ENCODE data around the gene TP53I11. TPM values are rescaled to one million over a fixed set of nuclear protein-coding genes. Genes with fewer than 3 reads are reported as not detected.

Gene TP53I11
- total RNA-seq, 1 donor: 47.8 TPM

DNA sequence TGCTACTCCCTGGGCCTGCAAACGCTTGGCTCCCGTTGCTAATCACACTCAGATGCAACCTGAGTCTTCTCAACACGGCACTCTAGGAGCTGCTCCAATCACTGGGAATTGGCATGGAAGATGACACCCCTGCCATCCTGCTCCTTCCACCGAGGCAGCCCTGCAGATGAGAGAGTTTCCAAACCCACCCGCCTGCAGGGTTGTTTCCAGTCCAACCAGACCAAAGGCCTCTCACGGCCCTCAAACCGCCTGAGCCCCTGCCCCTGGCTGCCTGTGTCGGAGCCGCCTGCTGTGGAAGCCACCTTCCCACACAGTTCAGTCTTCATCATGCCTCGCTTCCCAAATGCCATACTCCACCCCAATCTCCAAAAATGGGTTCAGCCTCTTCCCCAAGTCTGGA lies 36.8 kb upstream of the TP53I11 start:
- H3K79me2 ChIP-seq (ENCODE audit: insufficient read depth, low read length): no peaks in the 10 kb centered on the region
- peaks cover 38% of the 10 kb centered on the region for H3K27me3 ChIP-seq (ENCODE audit: insufficient read depth, low read length)
- no peak overlapping the region for H3K4me3 ChIP-seq (ENCODE audit: insufficient read depth, low read length)
- no peak overlapping the region for H3K27ac ChIP-seq (ENCODE audit: low read depth, low read length)
- TF ChIP-seq, protein P1, sequence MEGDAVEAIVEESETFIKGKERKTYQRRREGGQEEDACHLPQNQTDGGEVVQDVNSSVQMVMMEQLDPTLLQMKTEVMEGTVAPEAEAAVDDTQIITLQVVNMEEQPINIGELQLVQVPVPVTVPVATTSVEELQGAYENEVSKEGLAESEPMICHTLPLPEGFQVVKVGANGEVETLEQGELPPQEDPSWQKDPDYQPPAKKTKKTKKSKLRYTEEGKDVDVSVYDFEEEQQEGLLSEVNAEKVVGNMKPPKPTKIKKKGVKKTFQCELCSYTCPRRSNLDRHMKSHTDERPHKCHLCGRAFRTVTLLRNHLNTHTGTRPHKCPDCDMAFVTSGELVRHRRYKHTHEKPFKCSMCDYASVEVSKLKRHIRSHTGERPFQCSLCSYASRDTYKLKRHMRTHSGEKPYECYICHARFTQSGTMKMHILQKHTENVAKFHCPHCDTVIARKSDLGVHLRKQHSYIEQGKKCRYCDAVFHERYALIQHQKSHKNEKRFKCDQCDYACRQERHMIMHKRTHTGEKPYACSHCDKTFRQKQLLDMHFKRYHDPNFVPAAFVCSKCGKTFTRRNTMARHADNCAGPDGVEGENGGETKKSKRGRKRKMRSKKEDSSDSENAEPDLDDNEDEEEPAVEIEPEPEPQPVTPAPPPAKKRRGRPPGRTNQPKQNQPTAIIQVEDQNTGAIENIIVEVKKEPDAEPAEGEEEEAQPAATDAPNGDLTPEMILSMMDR (IDR thresholded peaks at IDR 0.05; ENCODE audit: extremely low read depth, low read depth, low read length): no peak
- H3K4me1 ChIP-seq (ENCODE audit: insufficient read depth, low read length): no peaks in the 10 kb centered on the region
- no peaks in the 10 kb centered on the region for H3K9me3 ChIP-seq (ENCODE audit: low read depth, low read length)
- DNase-seq (ENCODE audit: insufficient read length, low spot score, missing footprints): no peak
- no peak overlapping the region for H2AFZ ChIP-seq (ENCODE audit: low read length)
- H3K36me3 ChIP-seq (ENCODE audit: insufficient read depth, low read length): no peaks in the 10 kb centered on the region
- H4K20me1 ChIP-seq (ENCODE audit: insufficient read depth, low read length): no peaks in the 10 kb centered on the region
- H3K4me2 ChIP-seq (ENCODE audit: insufficient read depth, low read length): no peak overlapping the region

DNA sequence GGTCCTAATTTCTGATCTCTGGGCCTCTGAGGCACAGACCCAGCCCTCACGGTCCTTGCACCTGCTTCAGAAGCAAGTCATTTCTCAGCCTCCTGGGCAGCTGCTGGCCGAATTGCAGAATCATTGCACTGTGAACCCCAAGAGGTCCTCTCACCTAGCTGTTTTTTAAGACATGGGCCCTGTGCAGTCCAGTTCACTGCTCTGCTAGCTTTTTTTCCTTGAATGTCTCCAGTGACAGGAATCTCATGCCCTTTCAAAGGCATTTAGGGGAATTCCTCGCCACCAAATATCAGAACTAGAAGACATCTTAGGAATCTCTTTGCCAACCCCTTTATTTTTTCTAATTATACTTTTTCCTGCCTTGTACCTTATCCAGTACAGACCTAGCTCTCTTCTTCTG lies 35.6 kb upstream of the TP53I11 start:
- H3K9me3 ChIP-seq (ENCODE audit: low read depth, low read length): no peaks in the 10 kb centered on the region
- no peaks in the 10 kb centered on the region for H4K20me1 ChIP-seq (ENCODE audit: insufficient read depth, low read length)
- no peaks in the 10 kb centered on the region for H3K79me2 ChIP-seq (ENCODE audit: insufficient read depth, low read length)
- H3K4me1 ChIP-seq (ENCODE audit: insufficient read depth, low read length): no peaks in the 10 kb centered on the region
- H2AFZ ChIP-seq (ENCODE audit: low read length): no peak overlapping the region
- H3K36me3 ChIP-seq (ENCODE audit: insufficient read depth, low read length): no peaks in the 10 kb centered on the region
- no peak overlapping the region for H3K4me3 ChIP-seq (ENCODE audit: insufficient read depth, low read length)
- TF ChIP-seq, protein P1 (IDR thresholded peaks at IDR 0.05; ENCODE audit: extremely low read depth, low read depth, low read length): no peak
- no peak for DNase-seq (ENCODE audit: insufficient read length, low spot score, missing footprints)
- no peak overlapping the region for H3K4me2 ChIP-seq (ENCODE audit: insufficient read depth, low read length)
- H3K27ac ChIP-seq (ENCODE audit: low read depth, low read length): no peak overlapping the region
- peaks cover 38% of the 10 kb centered on the region for H3K27me3 ChIP-seq (ENCODE audit: insufficient read depth, low read length)

DNA sequence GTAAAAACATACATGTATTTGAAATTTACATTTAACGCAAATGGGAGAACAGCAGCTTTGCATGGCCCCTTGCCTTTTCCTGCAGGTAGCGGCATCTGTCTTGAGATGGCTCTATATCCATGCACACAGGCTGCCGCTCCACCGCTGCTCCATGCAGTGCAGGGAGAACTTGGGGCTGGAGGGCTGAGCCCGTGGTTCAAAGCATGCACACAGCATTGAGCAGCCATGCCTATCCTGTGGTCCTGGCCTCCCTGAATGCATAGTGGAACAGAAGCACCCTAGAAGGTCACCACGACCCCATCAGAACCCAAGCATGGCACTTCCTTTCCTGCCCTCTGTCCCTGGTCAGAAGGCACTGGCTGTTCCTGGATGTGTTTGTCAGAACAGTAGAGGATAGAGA lies 35.0 kb upstream of the TP53I11 start:
- H3K27ac ChIP-seq (ENCODE audit: low read depth, low read length): no peak overlapping the region
- H3K79me2 ChIP-seq (ENCODE audit: insufficient read depth, low read length): no peaks in the 10 kb centered on the region
- H3K27me3 ChIP-seq (ENCODE audit: insufficient read depth, low read length): peaks cover 38% of the 10 kb centered on the region
- no peak for DNase-seq (ENCODE audit: insufficient read length, low spot score, missing footprints)
- no peaks in the 10 kb centered on the region for H3K36me3 ChIP-seq (ENCODE audit: insufficient read depth, low read length)
- no peaks in the 10 kb centered on the region for H3K9me3 ChIP-seq (ENCODE audit: low read depth, low read length)
- TF ChIP-seq, protein P1 (IDR thresholded peaks at IDR 0.05; ENCODE audit: extremely low read depth, low read depth, low read length): no peak
- H4K20me1 ChIP-seq (ENCODE audit: insufficient read depth, low read length): no peaks in the 10 kb centered on the region
- no peak overlapping the region for H3K4me3 ChIP-seq (ENCODE audit: insufficient read depth, low read length)
- H2AFZ ChIP-seq (ENCODE audit: low read length): no peak overlapping the region
- no peak overlapping the region for H3K4me2 ChIP-seq (ENCODE audit: insufficient read depth, low read length)
- H3K4me1 ChIP-seq (ENCODE audit: insufficient read depth, low read length): no peaks in the 10 kb centered on the region

DNA sequence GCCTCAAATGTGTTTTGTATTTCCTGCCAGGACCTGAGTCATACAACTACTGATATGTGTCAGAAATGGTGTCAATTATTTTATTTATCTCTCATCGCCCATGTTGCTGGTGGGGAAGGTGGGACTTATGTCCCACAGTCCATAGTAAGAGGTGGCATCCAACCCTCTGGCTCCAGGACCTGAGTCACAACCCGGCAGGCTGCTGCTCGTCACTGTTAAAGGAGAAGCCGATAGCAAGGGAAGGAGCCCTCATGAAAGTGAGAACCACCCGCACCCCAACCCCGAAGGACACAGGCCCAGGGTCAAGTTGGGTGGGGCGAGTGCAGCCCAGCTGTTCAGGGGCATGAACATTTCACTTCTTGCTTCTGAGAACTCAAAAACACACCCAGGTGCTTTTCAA lies 33.1 kb upstream of the TP53I11 start:
- TF ChIP-seq, protein P1 (IDR thresholded peaks at IDR 0.05; ENCODE audit: extremely low read depth, low read depth, low read length): no peak
- H2AFZ ChIP-seq (ENCODE audit: low read length): no peak overlapping the region
- H4K20me1 ChIP-seq (ENCODE audit: insufficient read depth, low read length): no peaks in the 10 kb centered on the region
- no peaks in the 10 kb centered on the region for H3K79me2 ChIP-seq (ENCODE audit: insufficient read depth, low read length)
- H3K27ac ChIP-seq (ENCODE audit: low read depth, low read length): no peak overlapping the region
- no peaks in the 10 kb centered on the region for H3K9me3 ChIP-seq (ENCODE audit: low read depth, low read length)
- H3K27me3 ChIP-seq (ENCODE audit: insufficient read depth, low read length): peaks cover 34% of the 10 kb centered on the region
- H3K4me1 ChIP-seq (ENCODE audit: insufficient read depth, low read length): no peaks in the 10 kb centered on the region
- no peaks in the 10 kb centered on the region for H3K36me3 ChIP-seq (ENCODE audit: insufficient read depth, low read length)
- no peak overlapping the region for H3K4me2 ChIP-seq (ENCODE audit: insufficient read depth, low read length)
- no peak for DNase-seq (ENCODE audit: insufficient read length, low spot score, missing footprints)
- H3K4me3 ChIP-seq (ENCODE audit: insufficient read depth, low read length): no peak overlapping the region
